H9 (cell line): ENCODE results near the gene IL17RE. TPM values are rescaled to one million over a fixed set of nuclear protein-coding genes. Genes with fewer than 3 reads are reported as not detected.
"Not testable (repeated sequence)": the region's sequence is repeated elsewhere in the genome, so short reads cannot be mapped to it uniquely, and the experiment has no call there.

Source experiments
- DNase-seq: peaks from one replicate; pipeline ENCODE4 v3.0.0-alpha.2; 2017
- H2AFZ ChIP-seq: one replicate; pipeline ENCODE4 v1.6.1; 2013; ENCODE audit warnings: mild to moderate bottlenecking, low read length, control low read depth, moderate library complexity
- H2AK5ac ChIP-seq: 2 replicates; pipeline ENCODE4 v1.6.1; 2013; ENCODE audit warnings: low read length, control low read depth, mixed read lengths; ENCODE audit not compliant: insufficient read length
- H2BK120ac ChIP-seq: one replicate; pipeline ENCODE4 v1.6.1; 2013; ENCODE audit warnings: low read depth, mild to moderate bottlenecking, low read length, control low read depth, inconsistent platforms; ENCODE audit not compliant: poor library complexity, severe bottlenecking
- H2BK12ac ChIP-seq: 2 replicates; pipeline ENCODE4 v1.6.1; 2013; ENCODE audit warnings: low read length, control low read depth, mixed read lengths, low read depth; ENCODE audit not compliant: insufficient read length
- H2BK15ac ChIP-seq: 2 replicates; pipeline ENCODE4 v1.6.1; 2013; ENCODE audit warnings: low read depth, low read length, control low read depth
- H2BK20ac ChIP-seq: one replicate; pipeline ENCODE4 v1.6.1; 2013; ENCODE audit warnings: low read depth, mild to moderate bottlenecking, low read length, control low read depth, inconsistent platforms; ENCODE audit not compliant: poor library complexity, severe bottlenecking
- H2BK5ac ChIP-seq: 2 replicates; pipeline ENCODE4 v1.6.1; 2013; ENCODE audit warnings: low read length, control low read depth, mixed read lengths; ENCODE audit not compliant: insufficient read length
- H3K14ac ChIP-seq: 2 replicates; pipeline ENCODE4 v1.6.1; 2013; ENCODE audit warnings: low read length, control low read depth; ENCODE audit not compliant: insufficient read depth
- H3K18ac ChIP-seq: 2 replicates; pipeline ENCODE4 v1.6.1; 2013; ENCODE audit warnings: low read depth, mild to moderate bottlenecking, mixed read lengths, low read length, control low read depth; ENCODE audit not compliant: insufficient read length
- H3K23ac ChIP-seq: 2 replicates; pipeline ENCODE4 v1.6.1; 2013; ENCODE audit warnings: low read length, control low read depth, mixed read lengths, low read depth; ENCODE audit not compliant: insufficient read length
- H3K23me2 ChIP-seq: 2 replicates; pipeline ENCODE4 v1.6.1; 2013; ENCODE audit warnings: low read depth, mild to moderate bottlenecking, mixed read lengths, low read length, control low read depth; ENCODE audit not compliant: insufficient read length, poor library complexity, severe bottlenecking
- H3K27ac ChIP-seq: 2 replicates; pipeline ENCODE4 v1.5.1; 2013; ENCODE audit warnings: low read length, control low read depth, mixed read lengths, low read depth; ENCODE audit not compliant: insufficient read length
- H3K27me3 ChIP-seq: 2 replicates; pipeline ENCODE4 v1.6.1; 2013; ENCODE audit warnings: low read length, control low read depth, inconsistent platforms; ENCODE audit not compliant: insufficient read depth
- H3K4ac ChIP-seq: 2 replicates; pipeline ENCODE4 v1.6.1; 2013; ENCODE audit warnings: low read depth, mild to moderate bottlenecking, control low read depth, inconsistent platforms, low read length, moderate library complexity
- H3K4me1 ChIP-seq: 2 replicates; pipeline ENCODE4 v1.6.1; 2013; ENCODE audit warnings: low read length, control low read depth, inconsistent platforms; ENCODE audit not compliant: insufficient read depth
- H3K4me2 ChIP-seq: 2 replicates; pipeline ENCODE4 v1.6.1; 2013; ENCODE audit warnings: low read length, control low read depth, mixed read lengths; ENCODE audit not compliant: insufficient read length, insufficient read depth
- H3K56ac ChIP-seq: 2 replicates; pipeline ENCODE4 v1.6.1; 2013; ENCODE audit warnings: low read depth, mild to moderate bottlenecking, mixed read lengths, low read length, control low read depth; ENCODE audit not compliant: insufficient read length
- H3K79me1 ChIP-seq: 2 replicates; pipeline ENCODE4 v1.6.1; 2013; ENCODE audit warnings: low read depth, mild to moderate bottlenecking, moderate library complexity, low read length, control low read depth, inconsistent platforms; ENCODE audit not compliant: insufficient read depth, poor library complexity, severe bottlenecking
- H3K79me2 ChIP-seq: 2 replicates; pipeline ENCODE4 v1.6.1; 2013; ENCODE audit warnings: low read length, control low read depth, inconsistent platforms; ENCODE audit not compliant: insufficient read depth
- H3K9ac ChIP-seq: 2 replicates; pipeline ENCODE4 v1.6.1; 2013; ENCODE audit warnings: low read length, control low read depth, mixed read lengths; ENCODE audit not compliant: insufficient read length; ENCODE audit errors: extremely low read depth
- H3K9me3 ChIP-seq: one replicate; pipeline ENCODE4 v1.6.1; 2013; ENCODE audit warnings: low read depth, low read length, inconsistent platforms; ENCODE audit not compliant: control insufficient read depth
- H3T11ph ChIP-seq: one replicate; pipeline ENCODE4 v1.6.1; 2013; ENCODE audit warnings: mild to moderate bottlenecking, low read length, control low read depth, inconsistent platforms
- H4K20me1 ChIP-seq: one replicate; pipeline ENCODE4 v1.6.1; 2013; ENCODE audit not compliant: control insufficient read depth, insufficient read length, insufficient read depth
- H4K5ac ChIP-seq: 2 replicates; pipeline ENCODE4 v1.6.1; 2013; ENCODE audit warnings: low read depth, mild to moderate bottlenecking, mixed read lengths, low read length, control low read depth; ENCODE audit not compliant: insufficient read length
- H4K8ac ChIP-seq: replicated peaks from 2 replicates; pipeline ENCODE4 v1.6.1; 2013; ENCODE audit warnings: low read length, control low read depth, mixed read lengths, low read depth; ENCODE audit not compliant: insufficient read length
- H4K91ac ChIP-seq: 2 replicates; pipeline ENCODE4 v1.6.1; 2013; ENCODE audit warnings: low read depth, mild to moderate bottlenecking, moderate library complexity, mixed read lengths, low read length, control low read depth; ENCODE audit not compliant: insufficient read length
- H3K27ac Mint-ChIP-seq, 3 experiments: 2 replicates in 2 of 3; 3 replicates in 1 of 3; pipeline ENCODE4 v1.8.0; 2020 to 2021; ENCODE audit warnings: mixed read lengths in 3 of 3, mild to moderate bottlenecking in 1 of 3, moderate library complexity in 1 of 3
- H3K27me3 Mint-ChIP-seq: 2 replicates; pipeline ENCODE4 v1.8.0; 2021; ENCODE audit warnings: low read depth, mild to moderate bottlenecking, moderate library complexity, mixed read lengths
- H3K36me3 Mint-ChIP-seq, 3 experiments: 2 replicates in 2 of 3; 3 replicates in 1 of 3; pipeline ENCODE4 v1.8.0; 2020 to 2021; ENCODE audit warnings: low read depth in 3 of 3, mixed read lengths in 3 of 3; ENCODE audit not compliant: insufficient read depth in 1 of 3
- H3K4me1 Mint-ChIP-seq, 2 experiments: 2 replicates each; pipeline ENCODE4 v1.8.0; 2020; ENCODE audit warnings: mixed read lengths in 2 of 2
- H3K4me3 Mint-ChIP-seq, 2 experiments: 2 replicates in 1 of 2; 3 replicates in 1 of 2; pipeline ENCODE4 v1.8.0; 2020 to 2021; ENCODE audit warnings: mild to moderate bottlenecking in 2 of 2, mixed read lengths in 2 of 2, moderate library complexity in 1 of 2
- H3K9me3 Mint-ChIP-seq, 2 experiments: 2 replicates in 1 of 2; 3 replicates in 1 of 2; pipeline ENCODE4 v1.8.0; 2020; ENCODE audit warnings: mild to moderate bottlenecking in 2 of 2, mixed read lengths in 2 of 2, moderate library complexity in 1 of 2
- CTCF ChIP-seq: fragments of 200-600 bp; sonication (generic); conservative IDR thresholded peaks from 3 replicates; pipeline ENCODE4 v1.8.0; 2021; ENCODE audit warnings: antibody characterized with exemption, mild to moderate bottlenecking
- WGBS: extraction: QIAGEN DNeasy Blood & Tissue Kit; methylation state at CpG from one replicate; pipeline ENCODE4 v1.1.7; 2013; ENCODE audit warnings: missing lambda C conversion rate, low lambda C conversion rate, mixed read lengths; ENCODE audit not compliant: insufficient read length; ENCODE audit errors: extremely low coverage; 5-methylcytosine and 5-hydroxymethylcytosine counted together
- total RNA-seq: library from RNA; stranded (reverse); gene quantifications from 2 replicates; pipeline ENCODE4 v1.2.1, GENCODE V29; 2021

IL17RE gene
- total RNA-seq, 1 experiment from 2014 or later, result 2.1 TPM

GRCh38 chr3:9893739-9894138 lies 8.9 kb upstream of the IL17RE start:
- no peak overlapping the region for H4K5ac ChIP-seq
- no peak overlapping the region for H3K23ac ChIP-seq
- DNase-seq, result no peak
- no peaks in the 10 kb centered on the region for H4K20me1 ChIP-seq
- Mint-ChIP-seq H3K27ac (no peak overlapping the region), H3K36me3 (peaks cover 15 to 30% (median 29%) of the 10 kb centered on the region in 3 experiments), H3K9me3 (no peaks in the 10 kb centered on the region), H3K27me3 (no peaks in the 10 kb centered on the region; the same call in 1 of the 2 replicates), H3K4me1 (peaks cover 1 to 14% of the 10 kb centered on the region in 2 experiments; a peak in 2 of 4 replicates), H3K4me3 (no peak overlapping the region)
- no peak overlapping the region for H2BK120ac ChIP-seq
- no peak for TF ChIP-seq CTCF
- no peak overlapping the region for H3K9ac ChIP-seq
- no peak overlapping the region for H3K18ac ChIP-seq
- no peak overlapping the region for H3K14ac ChIP-seq
- no peaks in the 10 kb centered on the region for H3K23me2 ChIP-seq
- no peak overlapping the region for H3K4ac ChIP-seq
- H2BK5ac ChIP-seq, result no peak overlapping the region
- H3K79me2 ChIP-seq, result peaks cover 6% of the 10 kb centered on the region; the same call in 1 of the 2 replicates
- no CpG with 5 or more reads among the region's 1 CpG for WGBS
- H3K4me2 ChIP-seq, result no peak overlapping the region
- no peak overlapping the region for H4K91ac ChIP-seq
- no peak overlapping the region for H2AFZ ChIP-seq
- H2BK20ac ChIP-seq, result no peak overlapping the region
- no peaks in the 10 kb centered on the region for H3K9me3 ChIP-seq
- H3K56ac ChIP-seq, result no peak overlapping the region
- H3K27ac ChIP-seq, result no peak overlapping the region
- H2BK15ac ChIP-seq, result no peak overlapping the region
- no peaks in the 10 kb centered on the region for H3K4me1 ChIP-seq
- no peak overlapping the region for H4K8ac ChIP-seq
- H3T11ph ChIP-seq, result no peak overlapping the region
- peaks cover 6% of the 10 kb centered on the region for H3K79me1 ChIP-seq
- no peak overlapping the region for H2BK12ac ChIP-seq
- no peaks in the 10 kb centered on the region for H3K27me3 ChIP-seq
- no peak overlapping the region for H2AK5ac ChIP-seq

- not testable (repeated sequence) for H2AFZ ChIP-seq, H3K27ac Mint-ChIP-seq, H3K4ac ChIP-seq, H3K4me3 Mint-ChIP-seq, H3K14ac ChIP-seq, H3K79me1 ChIP-seq, H3K18ac ChIP-seq, H3K4me2 ChIP-seq, H2AK5ac ChIP-seq, H3K27me3 ChIP-seq, H3K23me2 ChIP-seq, H3K23ac ChIP-seq, H2BK12ac ChIP-seq, H3T11ph ChIP-seq, H4K20me1 ChIP-seq, H2BK20ac ChIP-seq, H3K79me2 ChIP-seq, H3K4me1 ChIP-seq, H4K8ac ChIP-seq, DNase-seq, H2BK120ac ChIP-seq, H2BK15ac ChIP-seq, H3K9me3 Mint-ChIP-seq, H3K27ac ChIP-seq, H3K56ac ChIP-seq, H3K9ac ChIP-seq, H4K91ac ChIP-seq, H4K5ac ChIP-seq, H3K27me3 Mint-ChIP-seq, H2BK5ac ChIP-seq, H3K9me3 ChIP-seq
- peaks cover 1 to 21% of the 10 kb centered on the region in 2 experiments; a peak in 2 of 4 replicates for H3K4me1 Mint-ChIP-seq
- H3K36me3 Mint-ChIP-seq, result peaks cover 15 to 29% (median 28%) of the 10 kb centered on the region in 3 experiments
- no CpG with 5 or more reads among the region's 3 CpGs for WGBS
Measured at GRCh38 chr3:9895715-9896114, 6.9 kb upstream of the IL17RE start.
